HepG2 (cell line): ENCODE results near the gene SPATA13.

ENCODE experiments used
- EED ChIP-seq: sonication (generic); formaldehyde crosslinking; IDR thresholded peaks from 2 replicates; pipeline ENCODE4 v1.5.0; 2020; ENCODE audit warnings: mild to moderate bottlenecking, missing genetic modification reagents
- HMGA1 ChIP-seq: sonication (generic); formaldehyde crosslinking; conservative IDR thresholded peaks from 2 replicates; pipeline ENCODE4 v1.4.0; 2020; ENCODE audit warnings: missing genetic modification reagents
- NFIC ChIP-seq: IDR thresholded peaks from 2 replicates; pipeline ENCODE4 v1.6.1; 2012; ENCODE audit warnings: mild to moderate bottlenecking, low read length, inconsistent platforms
- POLR2A ChIP-seq, 2 experiments: IDR thresholded peaks; 2 replicates each; pipeline ENCODE4 v1.6.1; 2011; ENCODE audit warnings: low read depth in 2 of 2, low read length in 2 of 2, mild to moderate bottlenecking in 1 of 2, moderate library complexity in 1 of 2; ENCODE audit not compliant: insufficient read depth in 1 of 2
- THRA ChIP-seq: sonication (generic); formaldehyde crosslinking; IDR thresholded peaks from 2 replicates; pipeline ENCODE4 v1.4.0; 2020; ENCODE audit warnings: missing genetic modification reagents, borderline replicate concordance
- YEATS4 ChIP-seq: sonication (generic); formaldehyde crosslinking; IDR thresholded peaks from 2 replicates; pipeline ENCODE4 v1.4.0; 2020; ENCODE audit warnings: missing genetic modification reagents, borderline replicate concordance
- ZNF160 ChIP-seq: sonication (generic); formaldehyde crosslinking; IDR thresholded peaks from 2 replicates; pipeline ENCODE4 v1.8.0; 2022; ENCODE audit warnings: mild to moderate bottlenecking, inconsistent platforms, missing genetic modification reagents

- TF ChIP-seq POLR2A (IDR thresholded peaks at IDR 0.05; ENCODE audit: insufficient read depth in 1 of 2, low read depth in 2 of 2, low read length in 2 of 2) = no peak
- TF ChIP-seq YEATS4 (CRISPR knock-in tag) = no peak
- no peak for TF ChIP-seq NFIC
- TF ChIP-seq HMGA1 = no peak
- no peak for TF ChIP-seq ZNF160 (CRISPR knock-in tag)
- no peak for TF ChIP-seq THRA (CRISPR knock-in tag)
- no peak for TF ChIP-seq EED (CRISPR knock-in tag)
Observed at GRCh38 chr13:24131749-24132148, 28.8 kb upstream of the SPATA13 start.
